GM12878 (cell line): Measurements from ENCODE around the gene LRRC8B. TPM values are rescaled to one million over a fixed set of nuclear protein-coding genes. Genes with fewer than 3 reads are reported as not detected.
A peak's percentile ranks its signal among the peaks of the same experiment; 100 is the strongest.

Experiments used
- ATAC-seq: fragments of 200-7000 bp; cut with Tn5 transposase; 3 replicates; pipeline ENCODE4 v1.9.1; 2020; ENCODE audit warnings: mild to moderate bottlenecking, moderate library complexity
- BruUV-seq: library from RNA; stranded (reverse); fragments of 400-500 nt; replicated peaks from 2 replicates; lab custom pipeline; 2021; lab: Mats Ljungman, UMichigan
- CTCF ChIA-PET: fragments of 300-600 bp; sonication (Branson Sonifier 250); formaldehyde crosslinking; extraction: SDS; loops from one replicate; lab custom pipeline; 2021; ENCODE audit warnings: inconsistent platforms; lab: Yijun Ruan, JAX
- POLR2A ChIA-PET: fragments of 350-600 bp; formaldehyde crosslinking; extraction: SDS; loops from one replicate; lab custom pipeline; 2021; ENCODE audit warnings: inconsistent platforms; lab: Charles Lee
- RAD21 ChIA-PET: fragments of 300-600 bp; sonication (Branson Sonifier 250); formaldehyde crosslinking; loops from one replicate; lab custom pipeline; 2023; ENCODE audit warnings: antibody characterized with exemption; ENCODE audit not compliant: unreplicated experiment; lab: Charles Lee
- SMC1A ChIA-PET: fragments of 300-600 bp; sonication (Branson Sonifier 250); formaldehyde crosslinking; loops from one replicate; lab custom pipeline; 2023; ENCODE audit not compliant: unreplicated experiment, uncharacterized antibody; lab: Charles Lee
- DNase-seq: peaks from one replicate; pipeline ENCODE4 v3.0.0-alpha.2; 2011; ENCODE audit warnings: low read depth, low spot score
- FAIRE-seq: peaks from 3 replicates; lab custom pipeline; 2011; peaks lifted over from hg19 to GRCh38; lab: Jason Lieb, UNC
- H2AFZ ChIP-seq: 2 replicates; pipeline ENCODE4 v1.6.0; 2011; ENCODE audit warnings: low read depth, low read length, control low read depth; ENCODE audit not compliant: control insufficient read depth
- H3K27ac ChIP-seq: 2 replicates; pipeline ENCODE4 v1.5.1; 2011; ENCODE audit warnings: control low read depth; ENCODE audit not compliant: control insufficient read depth, insufficient read depth
- H3K27me3 ChIP-seq, 2 experiments: replicated peaks in 1 of 2; 2 replicates each; pipeline versions ENCODE4 v1.6.0 to v1.6.1; 2011; ENCODE audit warnings: low read length in 1 of 2; ENCODE audit not compliant: control insufficient read depth in 2 of 2, insufficient read depth in 2 of 2
- H3K36me3 ChIP-seq, 2 experiments: 2 replicates each; pipeline ENCODE4 v1.5.1; 2011; ENCODE audit warnings: low read length in 1 of 2; ENCODE audit not compliant: control insufficient read depth in 2 of 2, insufficient read depth in 2 of 2
- H3K4me1 ChIP-seq: 2 replicates; pipeline ENCODE4 v1.6.1; 2011; ENCODE audit warnings: mild to moderate bottlenecking, low read length, moderate library complexity, mixed read lengths; ENCODE audit not compliant: control insufficient read depth, insufficient read depth
- H3K4me2 ChIP-seq: 2 replicates; pipeline ENCODE4 v1.6.0; 2011; ENCODE audit warnings: control low read depth; ENCODE audit not compliant: control insufficient read depth, insufficient read depth
- H3K4me3 ChIP-seq: fragments of 200-600 bp; sonication (generic); 2 replicates; pipeline ENCODE4 v1.5.1; 2016
- H3K79me2 ChIP-seq: 2 replicates; pipeline ENCODE4 v1.6.0; 2011; ENCODE audit warnings: low read length; ENCODE audit not compliant: control insufficient read depth, insufficient read depth
- H3K9ac ChIP-seq: 2 replicates; pipeline ENCODE4 v1.8.0; 2011; ENCODE audit warnings: low read length, control low read depth, mixed read lengths; ENCODE audit not compliant: control insufficient read depth, insufficient read depth
- H3K9me3 ChIP-seq: replicated peaks from 3 replicates; pipeline ENCODE4 v1.5.1; 2011; ENCODE audit warnings: mild to moderate bottlenecking, low read length; ENCODE audit not compliant: control insufficient read depth, insufficient read depth
- H4K20me1 ChIP-seq: 2 replicates; pipeline ENCODE4 v1.6.0; 2011; ENCODE audit not compliant: control insufficient read depth, insufficient read depth
- CBFB ChIP-seq: IDR thresholded peaks from 2 replicates; pipeline ENCODE4 v1.6.1; 2016; ENCODE audit warnings: antibody characterized with exemption, low read depth
- CHD2 ChIP-seq: IDR thresholded peaks from 2 replicates; pipeline ENCODE4 v1.6.1; 2011; ENCODE audit warnings: low read depth, low read length, improper control_type of control experiment, borderline replicate concordance
- DPF2 ChIP-seq: fragments of 450-650 bp; IDR thresholded peaks from 2 replicates; pipeline ENCODE4 v1.6.1; 2017; ENCODE audit warnings: mild to moderate bottlenecking
- EED ChIP-seq: sonication (generic); IDR thresholded peaks from 2 replicates; pipeline ENCODE4 v1.6.1; 2016; ENCODE audit warnings: antibody characterized with exemption, low read depth
- GATAD2B ChIP-seq: fragments of 450-650 bp; conservative IDR thresholded peaks from 2 replicates; pipeline ENCODE4 v1.6.1; 2017; ENCODE audit warnings: low read depth, mild to moderate bottlenecking, moderate library complexity
- NBN ChIP-seq: fragments of 450-650 bp; IDR thresholded peaks from 2 replicates; pipeline ENCODE4 v1.6.1; 2016
- PML ChIP-seq: IDR thresholded peaks from 2 replicates; pipeline ENCODE4 v1.6.1; 2012; ENCODE audit warnings: low read length, inconsistent platforms
- POLR2AphosphoS5 ChIP-seq: IDR thresholded peaks from 2 replicates; pipeline ENCODE4 v1.6.1; 2011; ENCODE audit warnings: mild to moderate bottlenecking, low read length, inconsistent platforms
- RB1 ChIP-seq: fragments of 450-650 bp; formaldehyde crosslinking; IDR thresholded peaks from 2 replicates; pipeline ENCODE4 v1.6.1; 2017; ENCODE audit warnings: mild to moderate bottlenecking, borderline replicate concordance
- SMC3 ChIP-seq: IDR thresholded peaks from 2 replicates; pipeline ENCODE4 v1.6.1; 2011; ENCODE audit warnings: low read length, improper control_type of control experiment, borderline replicate concordance
- SPI1 ChIP-seq: IDR thresholded peaks from 2 replicates; pipeline ENCODE4 v1.6.1; 2011; ENCODE audit warnings: low read depth, mild to moderate bottlenecking, low read length, moderate library complexity, borderline replicate concordance; ENCODE audit not compliant: insufficient read depth
- TBL1XR1 ChIP-seq: IDR thresholded peaks from 2 replicates; pipeline ENCODE4 v1.6.1; 2012; ENCODE audit warnings: low read depth, low read length, improper control_type of control experiment
- USF1 ChIP-seq: IDR thresholded peaks from 2 replicates; pipeline ENCODE4 v1.6.1; 2011; ENCODE audit warnings: borderline replicate concordance, low read depth, mild to moderate bottlenecking, moderate library complexity, mixed read lengths, low read length; ENCODE audit not compliant: insufficient read depth; ENCODE audit errors: extremely low read length
- WGBS: methylation state at CpG from one replicate; pipeline ENCODE4 v1.1.6; 2016; ENCODE audit warnings: low lambda C conversion rate; ENCODE audit not compliant: insufficient replicate concordance, insufficient coverage; ENCODE audit errors: missing lambda C conversion rate; 5-methylcytosine and 5-hydroxymethylcytosine counted together
- in situ Hi-C: fragments of 300-500 bp; cut with MboI; formaldehyde crosslinking; loops from 9 replicates; pipeline ENCODE4 v1.14.3; 2018; ENCODE audit warnings: mixed read lengths
- intact Hi-C: fragments of 100-400 bp; cut with micrococcal nuclease; formaldehyde crosslinking; loops from one replicate; pipeline ENCODE4 v1.14.2; 2022; ENCODE audit not compliant: unreplicated experiment
- polyA plus RNA-seq, 11 experiments: library from polyadenylated mRNA; depleted of rRNA in 4 of 11; unstranded in 6 of 11; stranded (reverse) in 5 of 11; fragments of >200 nt; fragmentation: Nextera tagmentation in 4 of 11; fragmentation: Illumina TruSeq in 1 of 11; extraction: Ambion mirVana in 4 of 11; extraction: Trizol in 1 of 11; gene quantifications; 1 replicate in 1 of 11; 2 replicates in 10 of 11; pipeline versions ENCODE4 v1.2.1 to v1.2.3, GENCODE V29; 2011 to 2016; ENCODE audit warnings: inconsistent platforms in 2 of 11, missing spikeins in 2 of 11, low read depth in 1 of 11
- total RNA-seq, 4 experiments: library from RNA; depleted of rRNA in 3 of 4; stranded (reverse); fragments of >200 nt in 3 of 4; fragmentation: Illumina TruSeq in 1 of 4; extraction: Trizol in 1 of 4; gene quantifications; 2 replicates each; pipeline versions ENCODE4 v1.2.1 to v1.2.3, GENCODE V29; 2013 to 2021
- TF ChIP-seq, protein P1 (sequence below): fragments of 150-350 bp; IDR thresholded peaks from 2 replicates; pipeline ENCODE4 v1.6.1; 2014; ENCODE audit warnings: mild to moderate bottlenecking, low read depth, low read length
- TF ChIP-seq, protein P2 (sequence below): fragments of 450-650 bp; conservative IDR thresholded peaks from 2 replicates; pipeline ENCODE4 v1.6.1; 2017; ENCODE audit warnings: mild to moderate bottlenecking, moderate library complexity

The LRRC8B gene
- total and polyA plus RNA-seq, 10 of the 15 experiments (the other 5 are each of a cell fraction or from before 2014, with no cell fraction given) = 1.3 to 9.2 (median 5.4) TPM

DNA sequence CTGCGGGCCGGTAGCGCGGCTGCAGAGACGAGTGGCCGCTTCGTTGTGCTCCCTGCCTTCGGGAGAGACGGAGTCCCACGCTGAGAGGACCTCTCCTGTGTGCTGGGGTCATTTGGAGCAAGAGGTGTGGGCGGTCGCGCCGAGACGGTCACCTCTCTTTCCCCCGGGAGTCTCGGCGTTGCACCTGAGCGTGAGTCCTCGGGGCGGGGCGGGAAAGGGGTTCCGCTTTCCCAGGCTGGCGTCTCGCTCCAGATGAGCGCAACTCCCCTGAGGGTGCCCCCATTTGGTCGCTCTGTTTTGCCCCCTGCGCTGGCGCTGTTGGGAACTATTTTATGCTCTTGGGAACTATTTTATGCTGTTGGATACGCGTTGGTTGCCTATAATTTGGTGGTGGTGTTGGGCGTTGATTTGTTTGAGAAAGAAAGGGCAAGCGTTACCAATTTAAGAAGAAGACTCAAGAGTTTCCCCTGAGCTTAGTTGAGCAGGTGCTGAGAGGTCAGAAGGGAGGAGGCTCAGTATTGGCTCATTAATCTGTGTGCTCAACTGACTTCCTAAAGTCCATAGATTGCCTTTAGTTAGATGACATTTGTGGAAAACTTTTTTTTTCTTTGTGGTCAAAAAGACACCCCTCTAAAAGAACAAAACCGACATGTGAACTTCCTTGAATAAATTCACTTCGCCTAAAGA, 683 bp downstream of the LRRC8B start:
- Histone ChIP-seq H3K27ac (peak overlapping the region; percentile 85), H3K4me2 (peak overlapping the region; percentile 96), H3K4me3 (peak overlapping the region; percentile 66), H3K36me3 (no peaks in the 10 kb centered on the region), H3K9me3 (no peaks in the 10 kb centered on the region; the same call in 2 of the 3 replicates), H3K27me3 (no peaks in the 10 kb centered on the region), H4K20me1 (no peaks in the 10 kb centered on the region), H3K4me1 (peaks cover 12% of the 10 kb centered on the region; the same call in 1 of the 2 replicates), H2AFZ (peak overlapping the region; percentile 92), H3K9ac (peak overlapping the region; percentile 74), H3K79me2 (peaks cover 30% of the 10 kb centered on the region)
- ChIA-PET POLR2A (interaction anchor here (0.6 to 1.0 kb wide), 3 partner anchors 48 to 237 kb away, joined by 3 to 5 read pairs (median 3); no protein-coding TSS in a partner anchor), SMC1A (interaction anchor here (1.0 to 2.2 kb wide), 5 partner anchors 24 to 238 kb away, joined by 3 to 8 read pairs (median 3); no protein-coding TSS in a partner anchor), CTCF (interaction anchor here (1.2 to 1.5 kb wide), 2 partner anchors 17 to 238 kb away, joined by 3 to 4 read pairs; no protein-coding TSS in a partner anchor), RAD21 (interaction anchor here (1.4 to 1.9 kb wide), 4 partner anchors 21 to 238 kb away, joined by 3 to 6 read pairs (median 5); no protein-coding TSS in a partner anchor)
- intact Hi-C loops (loop anchor here (2.0 kb wide), 1 partner anchor 73 kb away; no protein-coding TSS in a partner anchor), in situ Hi-C loops (no loop called here)
- DNase-seq (peak; percentile 35), ATAC-seq (peak; percentile 35), FAIRE-seq (no peak)
- WGBS = 4% methylated on average over 30 of the region's 35 CpGs
- BruUV-seq = no TSS peak
- TF ChIP-seq RB1 (no peak; the same call in 1 of the 2 replicates), DPF2 (peak; percentile 81), GATAD2B (peak; percentile 92), NBN (peak; percentile 61; the same call in 1 of the 2 replicates), PML (no peak), CBFB (no peak), SMC3 (no peak), EED (peak; percentile 73), POLR2AphosphoS5 (peak; percentile 33; the same call in 1 of the 2 replicates), TBL1XR1 (no peak), SPI1 (peak; percentile 64; the same call in 1 of the 2 replicates), CHD2 (0 out of 2 replicates have a peak, but pooled peaks have one; percentile 17), USF1 (no peak)
- TF ChIP-seq, protein P1, sequence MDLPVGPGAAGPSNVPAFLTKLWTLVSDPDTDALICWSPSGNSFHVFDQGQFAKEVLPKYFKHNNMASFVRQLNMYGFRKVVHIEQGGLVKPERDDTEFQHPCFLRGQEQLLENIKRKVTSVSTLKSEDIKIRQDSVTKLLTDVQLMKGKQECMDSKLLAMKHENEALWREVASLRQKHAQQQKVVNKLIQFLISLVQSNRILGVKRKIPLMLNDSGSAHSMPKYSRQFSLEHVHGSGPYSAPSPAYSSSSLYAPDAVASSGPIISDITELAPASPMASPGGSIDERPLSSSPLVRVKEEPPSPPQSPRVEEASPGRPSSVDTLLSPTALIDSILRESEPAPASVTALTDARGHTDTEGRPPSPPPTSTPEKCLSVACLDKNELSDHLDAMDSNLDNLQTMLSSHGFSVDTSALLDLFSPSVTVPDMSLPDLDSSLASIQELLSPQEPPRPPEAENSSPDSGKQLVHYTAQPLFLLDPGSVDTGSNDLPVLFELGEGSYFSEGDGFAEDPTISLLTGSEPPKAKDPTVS = no peak
- TF ChIP-seq, protein P2, sequence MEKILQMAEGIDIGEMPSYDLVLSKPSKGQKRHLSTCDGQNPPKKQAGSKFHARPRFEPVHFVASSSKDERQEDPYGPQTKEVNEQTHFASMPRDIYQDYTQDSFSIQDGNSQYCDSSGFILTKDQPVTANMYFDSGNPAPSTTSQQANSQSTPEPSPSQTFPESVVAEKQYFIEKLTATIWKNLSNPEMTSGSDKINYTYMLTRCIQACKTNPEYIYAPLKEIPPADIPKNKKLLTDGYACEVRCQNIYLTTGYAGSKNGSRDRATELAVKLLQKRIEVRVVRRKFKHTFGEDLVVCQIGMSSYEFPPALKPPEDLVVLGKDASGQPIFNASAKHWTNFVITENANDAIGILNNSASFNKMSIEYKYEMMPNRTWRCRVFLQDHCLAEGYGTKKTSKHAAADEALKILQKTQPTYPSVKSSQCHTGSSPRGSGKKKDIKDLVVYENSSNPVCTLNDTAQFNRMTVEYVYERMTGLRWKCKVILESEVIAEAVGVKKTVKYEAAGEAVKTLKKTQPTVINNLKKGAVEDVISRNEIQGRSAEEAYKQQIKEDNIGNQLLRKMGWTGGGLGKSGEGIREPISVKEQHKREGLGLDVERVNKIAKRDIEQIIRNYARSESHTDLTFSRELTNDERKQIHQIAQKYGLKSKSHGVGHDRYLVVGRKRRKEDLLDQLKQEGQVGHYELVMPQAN = peak; percentile 33; the same call in 1 of the 2 replicates
